ENCODE measurements around the gene MUC5B. TPM values are rescaled to one million over a fixed set of nuclear protein-coding genes. Genes with fewer than 3 reads are reported as not detected.

MUC5B gene
- total and polyA plus RNA-seq, 5 donors: under 0.01 TPM; not detected in 4

DNA sequence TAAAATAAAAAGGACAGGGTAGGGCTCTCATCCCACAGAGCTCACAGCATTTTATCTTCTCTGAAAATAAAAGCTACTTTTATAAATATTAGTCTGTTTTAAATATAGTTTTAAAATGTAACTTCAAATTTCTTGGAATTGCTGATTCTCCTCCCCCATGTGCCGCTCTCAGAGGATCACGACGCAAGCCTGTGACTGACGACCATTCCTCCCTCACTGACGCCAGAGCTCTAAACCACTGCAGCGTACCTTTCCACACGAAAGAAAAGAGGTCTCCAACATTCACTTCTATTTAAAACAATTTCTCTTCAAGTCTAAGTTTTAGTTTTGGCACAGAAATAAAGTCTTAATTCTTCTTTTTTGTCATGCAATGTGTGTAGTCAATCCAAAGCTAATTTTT, 77.3 kb downstream of the MUC5B start:
- H3K4me3 ChIP-seq (ENCODE audit: low read length): no peak overlapping the region

DNA sequence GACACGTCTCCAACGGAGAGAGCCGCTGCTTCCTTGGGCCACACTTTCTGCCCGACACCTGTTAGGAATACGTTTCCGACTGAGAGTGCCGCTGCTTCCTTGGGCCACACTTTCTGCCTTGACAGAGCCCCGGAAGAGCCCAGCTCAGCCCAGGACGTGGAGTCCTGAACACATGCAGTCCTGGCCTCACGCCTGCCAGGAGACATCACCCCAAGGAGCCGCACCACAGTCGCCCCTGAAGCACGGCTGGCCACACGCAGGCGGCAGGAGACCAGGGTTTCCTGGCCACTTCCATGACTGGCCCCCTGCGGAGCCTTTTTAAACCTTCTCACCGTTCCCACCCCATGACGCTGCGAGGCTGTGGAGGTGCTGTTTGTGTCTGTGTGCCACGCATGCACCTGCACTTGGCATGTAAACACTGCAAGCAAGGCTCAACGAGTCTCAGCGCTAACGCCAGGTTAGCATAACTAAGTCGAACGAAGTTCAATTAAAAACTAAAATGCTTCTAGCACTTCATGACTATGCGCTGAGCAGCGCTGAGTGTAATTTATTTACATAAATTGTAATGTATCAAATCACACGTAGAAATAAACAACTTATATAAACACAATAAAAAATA, 77.8 kb downstream of the MUC5B start:
- H3K4me1 ChIP-seq (ENCODE audit: control insufficient read depth, insufficient read depth, low read length): peaks cover 10% of the 10 kb centered on the region
- H3K27me3 ChIP-seq (ENCODE audit: control insufficient read depth, insufficient read depth): no peaks in the 10 kb centered on the region
- no peak for ATAC-seq
- no peak overlapping the region for H3K27ac ChIP-seq (ENCODE audit: low read length)
- no peak overlapping the region for H3K4me3 ChIP-seq (ENCODE audit: low read length)
- no peaks in the 10 kb centered on the region for H3K9me3 ChIP-seq (ENCODE audit: control insufficient read depth, low read length)
- intact Hi-C loops (cut with DNase I): no loop called here
- DNase-seq: peak in 1 of 3 donors; percentile 29
- 87% methylated on average over 28 of the region's 28 CpGs for WGBS

More for the DNA sequence above, 77.3 kb downstream of the MUC5B start:
- intact Hi-C loops (cut with DNase I): no loop called here
- H3K27me3 ChIP-seq (ENCODE audit: control insufficient read depth, insufficient read depth): no peaks in the 10 kb centered on the region
- WGBS: 73% methylated on average over 7 of the region's 7 CpGs
- no peak overlapping the region for H3K27ac ChIP-seq (ENCODE audit: low read length)
- DNase-seq (no peak), ATAC-seq (no peak)
- H3K4me1 ChIP-seq (ENCODE audit: control insufficient read depth, insufficient read depth, low read length): peaks cover 10% of the 10 kb centered on the region
- H3K9me3 ChIP-seq (ENCODE audit: control insufficient read depth, low read length): no peaks in the 10 kb centered on the region

DNA sequence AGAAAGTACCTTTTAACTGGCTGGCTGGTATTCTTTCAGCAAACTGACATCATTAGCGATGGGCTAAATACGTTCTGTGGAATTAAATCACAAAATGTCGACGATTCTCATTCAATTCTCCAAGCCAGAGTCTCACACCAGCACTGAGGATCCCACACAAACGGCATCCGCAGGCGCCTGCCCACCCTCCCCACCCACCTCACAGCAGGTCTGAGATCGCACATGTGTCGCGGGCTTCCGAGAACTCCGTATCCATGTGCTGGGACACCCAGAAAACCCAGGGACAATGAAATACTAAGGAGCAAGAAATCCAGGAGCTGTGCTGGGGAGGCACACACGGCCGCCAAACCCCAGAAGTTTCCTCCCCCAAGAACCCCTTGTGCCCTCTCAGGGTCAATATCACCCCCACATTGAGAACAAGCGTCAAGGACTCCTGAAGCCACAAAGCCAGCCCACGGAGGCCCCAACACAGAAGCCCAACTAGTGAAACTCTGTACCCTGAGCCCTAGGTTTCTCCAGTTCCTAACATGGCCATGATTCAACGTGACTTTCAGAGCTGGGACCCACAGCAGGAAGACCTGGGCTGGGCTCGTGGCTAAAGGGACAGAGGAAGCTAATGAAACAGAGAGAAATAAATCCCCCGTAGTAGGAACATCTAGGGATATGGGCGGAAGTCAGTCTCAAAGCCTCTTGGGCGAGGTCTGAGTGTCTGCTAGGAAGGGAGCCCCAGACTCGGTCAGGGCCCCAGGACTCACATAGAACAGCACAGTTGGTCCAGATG, 78.5 kb downstream of the MUC5B start:
- Histone ChIP-seq H3K27me3 (ENCODE audit: control insufficient read depth, insufficient read depth) (no peaks in the 10 kb centered on the region), H3K4me1 (ENCODE audit: control insufficient read depth, insufficient read depth, low read length) (peaks cover 10% of the 10 kb centered on the region), H3K4me3 (ENCODE audit: low read length) (no peak overlapping the region), H3K27ac (ENCODE audit: low read length) (no peak overlapping the region), H3K9me3 (ENCODE audit: control insufficient read depth, low read length) (no peaks in the 10 kb centered on the region)
- intact Hi-C loops (cut with DNase I): no loop called here
- 91% methylated on average over 22 of the region's 22 CpGs for WGBS
- ATAC-seq: no peak
- DNase-seq: no peak

DNA sequence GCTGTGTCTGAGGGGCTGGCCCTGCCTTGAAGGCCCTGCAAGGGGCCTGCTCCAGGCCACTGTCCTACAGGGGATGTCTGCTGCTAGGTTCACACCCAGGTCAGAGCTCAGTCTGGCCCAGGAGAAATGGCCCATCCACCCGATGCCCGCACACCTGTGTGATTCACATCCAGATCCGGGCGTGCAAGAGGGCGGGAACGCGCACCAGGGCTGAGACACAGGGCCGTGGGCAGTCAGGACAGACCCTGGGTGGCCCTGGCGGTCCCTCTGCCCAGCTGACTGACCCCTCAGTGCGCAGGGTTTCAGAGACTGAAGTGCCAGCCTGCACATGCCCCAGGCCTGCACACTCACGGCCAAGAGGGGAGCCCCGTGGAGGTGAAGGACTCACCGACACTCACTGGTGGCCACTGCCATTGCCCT, 79.2 kb downstream of the MUC5B start:
- no peaks in the 10 kb centered on the region for H3K27me3 ChIP-seq (ENCODE audit: control insufficient read depth, insufficient read depth)
- DNase-seq (peak in 1 of 3 donors; percentile 43), ATAC-seq (no peak)
- 87% methylated on average over 13 of the region's 13 CpGs for WGBS
- H3K4me1 ChIP-seq (ENCODE audit: control insufficient read depth, insufficient read depth, low read length): peaks cover 12% of the 10 kb centered on the region
- no peak overlapping the region for H3K4me3 ChIP-seq (ENCODE audit: low read length)
- H3K9me3 ChIP-seq (ENCODE audit: control insufficient read depth, low read length): no peaks in the 10 kb centered on the region
- no peak overlapping the region for H3K27ac ChIP-seq (ENCODE audit: low read length)
- intact Hi-C loops (cut with DNase I): no loop called here

DNA sequence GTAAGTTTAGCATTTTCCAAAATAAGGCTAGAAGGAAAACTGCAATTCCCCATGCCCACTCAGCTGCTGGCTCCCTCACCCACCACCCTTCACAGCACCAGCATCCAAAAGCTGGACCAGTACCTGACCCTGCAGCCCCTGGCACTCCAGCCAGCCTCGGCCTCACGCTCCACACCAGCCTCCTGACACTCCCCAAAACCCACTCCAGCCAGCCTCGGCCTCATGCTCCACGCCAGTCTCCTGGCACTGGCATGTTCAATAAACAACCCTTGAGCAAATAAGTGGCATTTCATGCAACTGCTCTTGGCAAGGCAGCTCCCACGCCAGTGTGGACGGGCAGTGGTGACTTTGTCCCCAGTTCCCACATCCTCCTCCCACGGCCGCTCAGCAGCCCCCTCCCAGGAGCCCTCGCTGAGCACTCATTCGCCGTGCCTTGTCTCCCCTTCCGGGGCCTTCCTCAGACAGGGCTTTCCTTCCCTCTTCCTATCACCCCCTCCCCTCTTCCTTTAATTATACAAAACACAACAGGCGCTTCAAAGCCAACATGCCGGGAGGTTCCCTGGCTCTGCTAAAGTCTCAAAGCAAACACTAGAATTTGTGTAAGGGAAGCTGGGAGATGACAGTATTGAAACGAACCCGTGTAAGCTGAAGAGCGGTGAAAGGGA, 79.7 kb downstream of the MUC5B start:
- no peaks in the 10 kb centered on the region for H3K27me3 ChIP-seq (ENCODE audit: control insufficient read depth, insufficient read depth)
- intact Hi-C loops (cut with DNase I): no loop called here
- peak in 1 of 3 donors; percentile 32 for DNase-seq
- WGBS: 64% methylated on average over 17 of the region's 17 CpGs
- no peak overlapping the region for H3K27ac ChIP-seq (ENCODE audit: low read length)
- H3K4me1 ChIP-seq (ENCODE audit: control insufficient read depth, insufficient read depth, low read length): peaks cover 16% of the 10 kb centered on the region
- H3K9me3 ChIP-seq (ENCODE audit: control insufficient read depth, low read length): no peaks in the 10 kb centered on the region
- H3K4me3 ChIP-seq (ENCODE audit: low read length): no peak overlapping the region
- ATAC-seq: no peak

DNA sequence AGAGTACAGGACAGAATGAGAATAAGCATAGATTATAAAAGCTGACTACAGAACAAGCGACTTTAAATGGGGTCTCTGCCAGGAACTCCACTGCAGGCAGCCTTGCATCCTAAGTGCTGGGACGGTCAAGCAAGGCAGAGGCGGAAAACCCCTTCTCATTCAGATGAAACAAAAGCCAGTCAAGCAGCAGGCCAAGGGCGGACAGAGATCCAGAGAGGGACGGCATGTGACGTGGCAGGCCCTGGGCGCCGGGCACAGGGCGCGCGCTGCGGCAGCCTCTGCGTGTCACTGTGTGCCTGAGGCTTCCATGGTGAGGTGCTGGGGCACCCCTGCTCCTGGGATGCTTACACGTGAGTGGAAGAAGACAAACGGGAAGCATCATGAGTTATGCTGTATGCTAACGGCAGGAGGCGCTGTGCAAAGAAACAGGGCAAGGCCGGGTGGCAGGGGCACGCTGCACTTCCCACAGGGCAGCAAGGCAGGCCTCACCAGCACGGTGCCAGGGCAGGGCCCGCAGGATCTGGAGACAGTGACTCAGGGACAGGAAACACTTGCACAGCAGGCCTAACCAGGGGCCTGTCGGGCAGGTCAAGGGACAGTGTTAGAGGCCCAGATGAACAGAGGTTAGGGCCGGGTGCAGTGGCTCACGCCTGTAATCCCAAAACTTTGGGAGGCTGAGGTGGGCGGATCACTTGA, 80.4 kb downstream of the MUC5B start:
- H3K4me1 ChIP-seq (ENCODE audit: control insufficient read depth, insufficient read depth, low read length): peaks cover 14% of the 10 kb centered on the region
- ATAC-seq (peak; percentile 12 to 14), DNase-seq (peak in 1 of 3 donors; percentile 67)
- WGBS: 80% methylated on average over 25 of the region's 25 CpGs
- no peaks in the 10 kb centered on the region for H3K9me3 ChIP-seq (ENCODE audit: control insufficient read depth, low read length)
- H3K27me3 ChIP-seq (ENCODE audit: control insufficient read depth, insufficient read depth): no peaks in the 10 kb centered on the region
- no peak overlapping the region for H3K4me3 ChIP-seq (ENCODE audit: low read length)
- intact Hi-C loops (cut with DNase I): no loop called here
- H3K27ac ChIP-seq (ENCODE audit: low read length): no peak overlapping the region

DNA sequence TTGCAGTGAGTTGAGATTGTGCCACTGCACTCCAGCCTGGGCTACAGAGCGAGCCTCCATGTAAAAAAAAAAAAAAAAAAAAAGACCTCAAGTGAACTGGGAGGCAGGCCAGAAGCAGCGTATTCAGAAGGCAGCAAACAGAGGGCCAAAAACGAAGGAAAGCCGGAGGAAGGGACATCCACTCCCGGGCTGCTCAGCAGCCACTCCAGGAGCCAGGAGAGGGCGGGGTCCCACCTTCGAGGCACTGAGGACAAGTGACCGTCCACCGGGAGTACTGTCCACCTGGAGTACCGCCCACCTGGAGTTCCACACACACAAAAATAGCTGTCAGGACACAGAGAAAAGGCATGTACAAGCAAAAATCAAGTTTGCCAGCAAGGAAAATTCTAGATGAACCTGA, 81.1 kb downstream of the MUC5B start:
- WGBS: 42% methylated on average over 10 of the region's 10 CpGs
- peak; percentile 66 to 89 (median 66) for DNase-seq
- intact Hi-C loops (cut with DNase I): no loop called here
- ATAC-seq: peak in 1 of 2 donors; percentile 14
- no peaks in the 10 kb centered on the region for H3K9me3 ChIP-seq (ENCODE audit: control insufficient read depth, low read length)
- H3K4me3 ChIP-seq (ENCODE audit: low read length): no peak overlapping the region
- no peak overlapping the region for H3K27ac ChIP-seq (ENCODE audit: low read length)
- peaks cover 11% of the 10 kb centered on the region for H3K4me1 ChIP-seq (ENCODE audit: control insufficient read depth, insufficient read depth, low read length)
- no peaks in the 10 kb centered on the region for H3K27me3 ChIP-seq (ENCODE audit: control insufficient read depth, insufficient read depth)

DNA sequence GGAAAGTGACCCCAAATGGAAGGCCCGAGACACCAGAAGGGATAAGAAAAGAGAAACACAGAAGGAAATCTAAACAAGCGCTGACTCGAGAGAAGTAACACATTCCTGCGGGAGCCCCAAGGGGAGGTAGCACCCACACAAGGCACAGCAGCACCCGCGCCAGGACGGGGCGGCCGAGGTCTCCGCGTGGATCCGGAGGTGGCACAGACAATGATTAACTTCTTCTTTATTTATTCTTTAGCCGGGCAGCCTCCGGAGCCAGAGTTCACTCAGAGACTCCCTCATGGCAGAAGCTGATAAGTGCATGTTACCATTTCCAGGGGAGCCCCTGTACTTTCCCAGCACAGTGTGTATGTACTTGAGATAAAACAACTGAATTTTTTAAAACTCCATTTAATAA, 81.5 kb downstream of the MUC5B start:
- H3K27me3 ChIP-seq (ENCODE audit: control insufficient read depth, insufficient read depth): no peaks in the 10 kb centered on the region
- no peak overlapping the region for H3K27ac ChIP-seq (ENCODE audit: low read length)
- intact Hi-C loops (cut with DNase I): no loop called here
- 64% methylated on average over 14 of the region's 14 CpGs for WGBS
- no peaks in the 10 kb centered on the region for H3K9me3 ChIP-seq (ENCODE audit: control insufficient read depth, low read length)
- ATAC-seq (no peak), DNase-seq (no peak)
- no peak overlapping the region for H3K4me3 ChIP-seq (ENCODE audit: low read length)
- H3K4me1 ChIP-seq (ENCODE audit: control insufficient read depth, insufficient read depth, low read length): peaks cover 11% of the 10 kb centered on the region

DNA sequence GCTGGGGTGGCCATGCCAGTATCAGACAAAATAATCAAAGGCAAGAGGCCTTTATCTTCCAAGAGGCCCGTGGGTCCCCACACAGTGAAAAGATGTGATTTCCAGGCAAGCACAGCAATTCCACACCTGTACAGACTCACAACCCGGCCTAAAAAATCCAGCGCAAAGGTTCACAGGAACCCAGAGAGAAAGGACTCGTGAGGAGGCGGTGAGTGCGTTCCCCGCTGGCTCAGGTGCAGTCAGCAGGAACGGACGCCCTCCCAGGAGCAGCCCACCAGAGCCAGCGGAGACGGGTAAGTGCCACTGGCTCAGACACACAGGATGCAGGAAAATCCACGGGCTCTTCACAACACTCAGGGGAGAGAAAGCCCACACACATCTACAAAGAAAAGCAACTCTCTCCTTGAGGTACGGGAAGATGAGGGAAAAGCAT, 82.2 kb downstream of the MUC5B start:
- Histone ChIP-seq H3K27me3 (ENCODE audit: control insufficient read depth, insufficient read depth) (no peaks in the 10 kb centered on the region), H3K4me3 (ENCODE audit: low read length) (no peak overlapping the region), H3K4me1 (ENCODE audit: control insufficient read depth, insufficient read depth, low read length) (peaks cover 11% of the 10 kb centered on the region), H3K9me3 (ENCODE audit: control insufficient read depth, low read length) (no peaks in the 10 kb centered on the region), H3K27ac (ENCODE audit: low read length) (no peak overlapping the region)
- WGBS: 87% methylated on average over 13 of the region's 13 CpGs
- no peak for DNase-seq
- ATAC-seq: no peak
- intact Hi-C loops (cut with DNase I): no loop called here

DNA sequence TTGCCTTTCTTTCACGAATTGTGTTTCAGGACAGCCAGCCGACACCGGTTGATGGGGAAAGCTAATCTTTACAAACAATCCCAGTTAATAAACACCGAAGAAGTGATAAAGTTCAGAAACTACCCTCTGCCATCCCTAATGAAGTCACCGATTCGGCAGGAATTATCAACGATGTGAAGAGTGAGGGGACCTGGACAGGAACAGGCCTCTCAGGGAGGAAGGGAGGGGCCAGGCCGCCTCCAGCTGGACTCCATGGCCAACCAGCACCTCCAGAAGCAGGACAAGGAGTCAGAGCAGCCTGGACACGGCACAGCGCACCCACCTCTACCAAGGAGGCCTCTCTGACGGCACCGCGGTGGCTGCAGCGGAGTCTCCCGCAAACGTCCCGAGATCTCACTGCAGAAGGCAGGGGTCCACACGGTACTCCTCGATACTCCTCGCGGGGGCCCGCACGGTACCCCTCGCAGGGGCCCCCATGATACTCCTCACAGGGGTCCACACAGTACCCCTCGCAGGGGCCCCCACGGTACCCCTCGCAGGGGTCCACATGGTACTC, 82.7 kb downstream of the MUC5B start:
- no peak overlapping the region for H3K27ac ChIP-seq (ENCODE audit: low read length)
- no peaks in the 10 kb centered on the region for H3K27me3 ChIP-seq (ENCODE audit: control insufficient read depth, insufficient read depth)
- H3K9me3 ChIP-seq (ENCODE audit: control insufficient read depth, low read length): no peaks in the 10 kb centered on the region
- H3K4me3 ChIP-seq (ENCODE audit: low read length): no peak overlapping the region
- intact Hi-C loops (cut with DNase I): no loop called here
- peak in 1 of 3 donors; percentile 46 for DNase-seq
- peaks cover 11% of the 10 kb centered on the region for H3K4me1 ChIP-seq (ENCODE audit: control insufficient read depth, insufficient read depth, low read length)
- 86% methylated on average over 27 of the region's 27 CpGs for WGBS
- ATAC-seq: no peak

Data from right cardiac atrium (tissue), 5 donors.